ENCODE measurements around the gene ATP5PD. TPM values are rescaled to one million over a fixed set of nuclear protein-coding genes. Genes with fewer than 3 reads are reported as not detected.
"Not testable (repeated sequence)": the region's sequence is repeated elsewhere in the genome, so short reads cannot be mapped to it uniquely, and the experiment has no call there.

Gene ATP5PD
- total RNA-seq, 4 donors from 2014 or later, result 171 to 241 (median 220) TPM

DNA sequence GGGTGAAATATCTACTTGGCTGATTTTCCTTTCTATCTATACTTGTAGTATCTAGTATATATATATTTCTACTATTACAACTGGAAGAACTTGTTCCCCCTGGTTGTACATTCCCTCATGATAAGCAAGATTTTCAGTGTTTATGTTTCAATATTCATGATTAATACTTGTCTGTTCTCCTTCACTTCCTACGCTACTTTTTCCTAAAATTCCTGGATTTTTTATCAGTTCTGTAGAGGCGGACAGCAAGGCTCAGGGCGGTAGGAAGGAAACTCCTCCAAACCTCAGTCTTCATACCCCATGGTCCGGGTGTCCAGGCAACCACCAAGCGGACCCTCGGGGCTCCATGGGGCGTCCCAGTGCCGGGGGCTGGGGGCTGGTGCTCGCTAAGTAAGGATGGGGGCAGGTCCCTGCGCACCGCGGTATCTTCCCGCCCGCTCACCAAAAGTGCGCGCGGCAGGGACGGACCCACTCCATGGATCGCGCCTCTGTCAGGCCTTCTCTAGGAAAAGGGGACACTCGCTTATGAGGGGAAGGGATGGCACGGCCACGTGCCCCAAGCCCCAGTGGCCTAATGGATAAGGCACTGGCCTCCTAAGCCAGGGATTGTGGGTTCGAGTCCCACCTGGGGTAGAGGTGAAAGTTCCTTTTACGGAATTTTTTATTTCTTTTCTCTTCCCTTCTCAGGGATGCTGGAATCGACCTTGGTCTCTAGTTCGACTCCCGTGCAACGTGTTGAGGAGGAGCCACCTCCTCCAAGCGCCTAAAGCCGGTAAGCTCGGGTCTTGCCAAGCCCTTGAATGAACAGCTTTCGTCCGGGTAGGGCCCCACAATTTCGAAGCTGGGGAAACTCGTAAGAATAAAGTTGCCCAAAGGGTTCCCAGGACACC, 13.2 kb downstream of the ATP5PD start:
- Histone ChIP-seq H3K27me3 (no peaks in the 10 kb centered on the region), H3K9me3 (peaks cover 0 to 2% (median 0%) of the 10 kb centered on the region in 4 donors), H3K27ac (peak overlapping the region; percentile 87 to 97 (median 94)), H3K4me3 (peak overlapping the region; percentile 67 to 78 (median 72)), H3K4me1 (peaks cover 0 to 32% (median 17%) of the 10 kb centered on the region in 4 donors), H3K36me3 (peaks cover 0 to 10% (median 4%) of the 10 kb centered on the region in 3 donors)
- 0 to 1% methylated on average over 31 to 34 of the region's 36 CpGs for WGBS, 2 donors
- TF ChIP-seq EP300 (IDR thresholded peaks at IDR 0.05), result peak in 1 of 2 donors; percentile 79
- TF ChIP-seq POLR2A (IDR thresholded peaks at IDR 0.05), result peak in 1 of 2 donors; percentile 8
- TF ChIP-seq, protein P1, sequence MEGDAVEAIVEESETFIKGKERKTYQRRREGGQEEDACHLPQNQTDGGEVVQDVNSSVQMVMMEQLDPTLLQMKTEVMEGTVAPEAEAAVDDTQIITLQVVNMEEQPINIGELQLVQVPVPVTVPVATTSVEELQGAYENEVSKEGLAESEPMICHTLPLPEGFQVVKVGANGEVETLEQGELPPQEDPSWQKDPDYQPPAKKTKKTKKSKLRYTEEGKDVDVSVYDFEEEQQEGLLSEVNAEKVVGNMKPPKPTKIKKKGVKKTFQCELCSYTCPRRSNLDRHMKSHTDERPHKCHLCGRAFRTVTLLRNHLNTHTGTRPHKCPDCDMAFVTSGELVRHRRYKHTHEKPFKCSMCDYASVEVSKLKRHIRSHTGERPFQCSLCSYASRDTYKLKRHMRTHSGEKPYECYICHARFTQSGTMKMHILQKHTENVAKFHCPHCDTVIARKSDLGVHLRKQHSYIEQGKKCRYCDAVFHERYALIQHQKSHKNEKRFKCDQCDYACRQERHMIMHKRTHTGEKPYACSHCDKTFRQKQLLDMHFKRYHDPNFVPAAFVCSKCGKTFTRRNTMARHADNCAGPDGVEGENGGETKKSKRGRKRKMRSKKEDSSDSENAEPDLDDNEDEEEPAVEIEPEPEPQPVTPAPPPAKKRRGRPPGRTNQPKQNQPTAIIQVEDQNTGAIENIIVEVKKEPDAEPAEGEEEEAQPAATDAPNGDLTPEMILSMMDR (IDR thresholded peaks at IDR 0.05), result peak in 1 of 5 experiments; percentile 25
- peak; percentile 95 to 99 for DNase-seq (ENCODE audit: low spot score in 2 of 2)

DNA sequence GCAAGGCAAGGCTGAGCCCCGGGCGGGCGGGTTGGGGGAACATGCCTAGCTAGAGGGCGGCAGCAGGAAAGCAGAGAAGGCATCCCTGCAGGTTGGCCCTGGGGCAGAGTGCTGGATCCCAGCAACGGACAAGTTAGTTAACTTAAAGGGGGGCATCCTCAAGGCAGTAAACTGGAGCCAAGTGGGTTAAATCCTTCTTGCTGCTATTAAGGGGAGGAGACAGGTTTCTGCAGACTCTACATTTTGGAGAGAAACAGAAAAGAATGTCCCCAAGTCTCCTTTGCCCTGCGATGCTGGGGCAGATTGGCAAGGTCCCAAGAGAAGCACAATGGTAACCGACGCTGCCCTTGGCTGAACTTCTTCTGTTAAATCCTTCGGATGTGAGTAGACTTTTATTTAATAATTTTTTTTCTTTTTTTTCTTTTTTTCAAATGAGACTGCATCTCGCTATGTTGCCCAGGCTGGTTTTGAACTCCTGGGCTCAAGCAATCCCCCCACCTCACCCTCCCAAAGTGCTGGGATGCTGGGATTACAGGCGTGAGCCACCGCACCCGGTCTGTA, 14.0 kb downstream of the ATP5PD start:
- WGBS, 2 donors, result 1% methylated on average over 13 of the region's 13 CpGs
- Histone ChIP-seq H3K9me3 (peaks cover 0 to 2% (median 0%) of the 10 kb centered on the region in 4 donors), H3K4me3 (peak overlapping the region; percentile 67 to 78 (median 72)), H3K27ac (peak overlapping the region; percentile 69 to 97 (median 82)), H3K4me1 (peaks cover 0 to 32% (median 17%) of the 10 kb centered on the region in 4 donors), H3K27me3 (no peaks in the 10 kb centered on the region), H3K36me3 (peaks cover 0 to 3% (median 0%) of the 10 kb centered on the region in 3 donors)
- TF ChIP-seq EP300 (IDR thresholded peaks at IDR 0.05), result no peak
- no peak for TF ChIP-seq POLR2A (IDR thresholded peaks at IDR 0.05)
- TF ChIP-seq, protein P1 (IDR thresholded peaks at IDR 0.05), result no peak
- peak in 1 of 2 donors; percentile 34 for DNase-seq (ENCODE audit: low spot score in 2 of 2)

- H3K4me3 ChIP-seq, result peak overlapping the region; percentile 67 to 78 (median 72)
- peak; percentile 51 to 82 for DNase-seq (ENCODE audit: low spot score in 2 of 2)
- peak overlapping the region; percentile 69 to 97 (median 82) for H3K27ac ChIP-seq
- H3K4me1 ChIP-seq, result peaks cover 0 to 32% (median 17%) of the 10 kb centered on the region in 4 donors
- no peaks in the 10 kb centered on the region for H3K27me3 ChIP-seq
- H3K9me3 ChIP-seq, result peaks cover 0 to 2% (median 0%) of the 10 kb centered on the region in 4 donors
- 8 to 9% methylated on average over 10 of the region's 10 CpGs for WGBS, 2 donors
- peak in 1 of 2 donors; percentile 12 for TF ChIP-seq POLR2A (IDR thresholded peaks at IDR 0.05)
- TF ChIP-seq, protein P1 (IDR thresholded peaks at IDR 0.05), result peak in 1 of 5 experiments; percentile 12
- TF ChIP-seq EP300 (IDR thresholded peaks at IDR 0.05), result peak in 1 of 2 donors; percentile 53
- no peaks in the 10 kb centered on the region for H3K36me3 ChIP-seq
Measured at GRCh38 chr17:75031972-75032719, 14.6 kb downstream of the ATP5PD start.

- WGBS, 2 donors, result 82 to 89% methylated on average over 8 of the region's 8 CpGs
- H3K27me3 ChIP-seq, result no peaks in the 10 kb centered on the region
- DNase-seq (ENCODE audit: low spot score in 2 of 2), result no peak
Measured at GRCh38 chr17:75030161-75030560, 16.6 kb downstream of the ATP5PD start.

DNA sequence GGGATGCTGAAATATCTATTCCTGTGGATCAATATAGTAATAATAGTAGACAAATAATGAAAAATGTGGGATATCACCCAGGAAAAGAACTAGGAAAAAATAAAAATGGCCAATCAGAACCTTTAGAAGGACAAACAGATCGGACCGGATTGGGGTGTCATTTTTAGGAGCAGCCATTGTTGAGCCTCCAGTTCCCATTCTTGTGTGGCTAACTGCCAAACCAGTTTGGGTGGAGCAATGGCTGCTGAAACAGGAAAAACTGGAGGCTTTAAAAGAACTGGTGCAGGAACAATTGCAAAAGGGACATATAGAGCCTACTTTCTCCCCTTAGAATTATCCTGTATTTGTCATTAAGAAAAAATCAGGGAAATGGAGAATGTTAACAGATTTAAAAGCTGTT, 20.1 kb downstream of the ATP5PD start:
- not testable (repeated sequence) for H3K4me3 ChIP-seq, H3K27me3 ChIP-seq, H3K9me3 ChIP-seq, H3K27ac ChIP-seq, H3K4me1 ChIP-seq
- H3K36me3 ChIP-seq, result peaks cover 4 to 13% (median 9%) of the 10 kb centered on the region in 3 donors
- WGBS, 2 donors, result 74 to 77% methylated on average over 2 of the region's 2 CpGs
- peak in 1 of 2 donors; percentile 39 for DNase-seq (ENCODE audit: low spot score in 2 of 2)

More at GRCh38 chr17:75030161-75030560, 16.6 kb downstream of the ATP5PD start:
- Histone ChIP-seq H3K4me1 (peaks cover 0 to 22% (median 13%) of the 10 kb centered on the region in 4 donors), H3K27ac (no peak overlapping the region), H3K9me3 (peaks cover 0 to 2% (median 0%) of the 10 kb centered on the region in 4 donors), H3K36me3 (no peaks in the 10 kb centered on the region), H3K4me3 (no peak overlapping the region)
- TF ChIP-seq, protein P1 (IDR thresholded peaks at IDR 0.05), result no peak
- no peak for TF ChIP-seq EP300 (IDR thresholded peaks at IDR 0.05)
- TF ChIP-seq POLR2A (IDR thresholded peaks at IDR 0.05), result no peak

- not testable (repeated sequence) for DNase-seq (ENCODE audit: low spot score in 2 of 2); H3K27me3 ChIP-seq; H3K4me1 ChIP-seq; H3K4me3 ChIP-seq; H3K9me3 ChIP-seq; H3K27ac ChIP-seq
- 86 to 92% methylated on average over 9 of the region's 9 CpGs for WGBS, 2 donors
- H3K36me3 ChIP-seq, result peaks cover 4 to 26% (median 22%) of the 10 kb centered on the region in 3 donors
Measured at GRCh38 chr17:75025398-75025734, 21.4 kb downstream of the ATP5PD start.
